Measurements from ENCODE around the gene MOB3B. TPM values are rescaled to one million over a fixed set of nuclear protein-coding genes. Genes with fewer than 3 reads are reported as not detected.

Gene MOB3B
- total RNA-seq, 1 donor from 2014 or later, result 1.1 TPM

DNA sequence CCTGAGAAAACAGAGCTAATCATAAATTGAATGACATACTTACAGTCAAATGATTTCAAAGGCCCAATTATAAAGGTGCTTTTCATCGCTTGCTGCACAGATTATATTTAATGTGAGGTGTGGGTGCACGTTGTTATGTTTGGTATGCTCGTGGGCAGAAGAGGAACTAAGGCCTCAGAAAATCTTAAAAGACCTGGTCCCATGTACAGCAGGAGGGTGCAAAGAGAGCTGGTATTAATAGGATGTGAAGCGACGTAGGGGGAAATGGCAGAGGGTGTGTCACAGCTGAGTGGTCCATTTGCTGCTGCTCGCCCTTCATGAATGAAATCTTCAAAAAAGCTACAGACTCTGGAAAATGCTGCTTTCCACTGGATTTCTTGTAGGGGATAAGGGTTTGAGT lies 46.0 kb downstream of the MOB3B start:
- Histone ChIP-seq H3K4me3 (ENCODE audit: low read depth, low read length) (no peak overlapping the region), H3K36me3 (ENCODE audit: control insufficient read depth, insufficient read depth, low read length) (no peaks in the 10 kb centered on the region), H3K27me3 (ENCODE audit: control insufficient read depth, insufficient read depth, low read length) (no peaks in the 10 kb centered on the region)
- no peak for DNase-seq (ENCODE audit: low read depth)
- TF ChIP-seq, protein P1, sequence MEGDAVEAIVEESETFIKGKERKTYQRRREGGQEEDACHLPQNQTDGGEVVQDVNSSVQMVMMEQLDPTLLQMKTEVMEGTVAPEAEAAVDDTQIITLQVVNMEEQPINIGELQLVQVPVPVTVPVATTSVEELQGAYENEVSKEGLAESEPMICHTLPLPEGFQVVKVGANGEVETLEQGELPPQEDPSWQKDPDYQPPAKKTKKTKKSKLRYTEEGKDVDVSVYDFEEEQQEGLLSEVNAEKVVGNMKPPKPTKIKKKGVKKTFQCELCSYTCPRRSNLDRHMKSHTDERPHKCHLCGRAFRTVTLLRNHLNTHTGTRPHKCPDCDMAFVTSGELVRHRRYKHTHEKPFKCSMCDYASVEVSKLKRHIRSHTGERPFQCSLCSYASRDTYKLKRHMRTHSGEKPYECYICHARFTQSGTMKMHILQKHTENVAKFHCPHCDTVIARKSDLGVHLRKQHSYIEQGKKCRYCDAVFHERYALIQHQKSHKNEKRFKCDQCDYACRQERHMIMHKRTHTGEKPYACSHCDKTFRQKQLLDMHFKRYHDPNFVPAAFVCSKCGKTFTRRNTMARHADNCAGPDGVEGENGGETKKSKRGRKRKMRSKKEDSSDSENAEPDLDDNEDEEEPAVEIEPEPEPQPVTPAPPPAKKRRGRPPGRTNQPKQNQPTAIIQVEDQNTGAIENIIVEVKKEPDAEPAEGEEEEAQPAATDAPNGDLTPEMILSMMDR (IDR thresholded peaks at IDR 0.05; ENCODE audit: insufficient read depth, low read length, severe bottlenecking), result no peak
- no peak for FAIRE-seq

DNA sequence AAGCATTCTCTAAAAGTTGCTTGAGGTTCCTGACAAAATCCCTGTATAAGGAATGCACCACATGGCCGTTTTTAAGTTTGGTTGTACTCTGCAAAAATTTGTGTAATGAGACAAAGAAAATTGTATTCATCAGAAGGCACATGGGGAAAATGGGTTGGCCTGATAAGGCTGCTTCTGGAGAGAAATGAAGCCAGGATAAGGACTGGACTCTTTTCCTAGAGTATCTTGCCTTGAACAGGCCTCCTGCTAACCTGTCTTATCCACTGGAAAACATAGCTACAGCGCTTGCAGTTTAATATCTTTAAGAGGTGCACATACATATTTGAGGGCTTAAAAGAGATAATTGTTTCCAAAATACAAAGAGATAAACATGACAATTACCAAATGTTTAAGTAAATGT lies 46.9 kb downstream of the MOB3B start:
- FAIRE-seq, result no peak
- TF ChIP-seq, protein P1 (IDR thresholded peaks at IDR 0.05; ENCODE audit: insufficient read depth, low read length, severe bottlenecking), result no peak
- Histone ChIP-seq H3K27me3 (ENCODE audit: control insufficient read depth, insufficient read depth, low read length) (no peaks in the 10 kb centered on the region), H3K4me3 (ENCODE audit: low read depth, low read length) (no peak overlapping the region), H3K36me3 (ENCODE audit: control insufficient read depth, insufficient read depth, low read length) (no peaks in the 10 kb centered on the region)
- DNase-seq (ENCODE audit: low read depth), result no peak

DNA sequence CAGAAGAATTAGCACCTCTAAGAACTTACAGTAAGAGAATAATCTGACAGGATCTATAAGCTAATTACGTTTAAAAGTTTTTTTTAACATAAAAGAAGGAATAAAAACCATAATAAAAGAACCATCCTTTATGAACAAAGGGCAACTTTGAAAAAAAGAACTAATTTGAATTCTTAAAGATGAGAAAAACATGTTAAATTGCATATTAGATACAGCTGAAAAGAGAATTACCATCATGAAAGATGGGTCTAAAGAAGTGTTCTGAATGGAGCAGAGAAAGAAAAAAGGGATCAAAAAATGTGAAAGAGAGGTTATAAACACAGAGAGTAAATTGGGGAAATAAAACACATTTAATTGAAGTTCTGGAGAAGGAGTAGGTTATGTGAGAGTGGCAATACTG lies 51.3 kb downstream of the MOB3B start:
- DNase-seq (ENCODE audit: low read depth), result no peak
- Histone ChIP-seq H3K4me3 (ENCODE audit: low read depth, low read length) (no peak overlapping the region), H3K36me3 (ENCODE audit: control insufficient read depth, insufficient read depth, low read length) (peaks cover 1% of the 10 kb centered on the region), H3K27me3 (ENCODE audit: control insufficient read depth, insufficient read depth, low read length) (no peaks in the 10 kb centered on the region)
- no peak for FAIRE-seq
- TF ChIP-seq, protein P1 (IDR thresholded peaks at IDR 0.05; ENCODE audit: insufficient read depth, low read length, severe bottlenecking), result no peak

- H3K27me3 ChIP-seq (ENCODE audit: control insufficient read depth, insufficient read depth, low read length), result no peaks in the 10 kb centered on the region
- H3K36me3 ChIP-seq (ENCODE audit: control insufficient read depth, insufficient read depth, low read length), result peaks cover 1% of the 10 kb centered on the region
- DNase-seq (ENCODE audit: low read depth) (no peak), FAIRE-seq (no peak)
- no peak overlapping the region for H3K4me3 ChIP-seq (ENCODE audit: low read depth, low read length)
- TF ChIP-seq, protein P1 (IDR thresholded peaks at IDR 0.05; ENCODE audit: insufficient read depth, low read length, severe bottlenecking), result no peak
Measured at GRCh38 chr9:27476870-27477515, 52.6 kb downstream of the MOB3B start.

DNA sequence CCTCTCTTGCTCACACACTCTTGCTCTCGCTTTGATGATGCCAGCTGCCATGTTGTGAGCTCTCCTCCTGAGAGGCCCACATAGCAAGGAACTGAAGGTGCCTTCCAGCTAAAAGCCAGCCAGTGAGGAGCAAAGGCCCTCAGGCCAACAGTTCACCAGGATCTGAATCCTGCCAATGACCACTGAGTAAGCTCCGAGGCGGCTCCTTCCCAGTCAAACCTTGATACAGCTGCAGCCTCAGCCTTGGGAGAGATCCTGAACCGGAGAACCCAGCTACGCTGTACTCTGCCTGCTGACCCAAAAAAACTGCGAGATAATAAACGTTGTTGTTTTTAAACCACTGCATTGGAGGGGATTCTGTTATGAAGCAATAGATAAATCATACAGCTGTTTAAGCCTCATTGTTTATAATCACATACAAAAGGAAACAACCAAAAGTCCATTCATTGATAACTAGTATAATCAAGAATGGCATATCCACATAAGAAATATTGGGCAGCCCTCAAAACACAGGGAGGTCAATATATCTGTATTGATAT lies 54.5 kb downstream of the MOB3B start:
- TF ChIP-seq, protein P1 (IDR thresholded peaks at IDR 0.05; ENCODE audit: insufficient read depth, low read length, severe bottlenecking), result no peak
- DNase-seq (ENCODE audit: low read depth) (no peak), FAIRE-seq (no peak)
- peaks cover 1% of the 10 kb centered on the region for H3K36me3 ChIP-seq (ENCODE audit: control insufficient read depth, insufficient read depth, low read length)
- H3K4me3 ChIP-seq (ENCODE audit: low read depth, low read length), result no peak overlapping the region
- no peaks in the 10 kb centered on the region for H3K27me3 ChIP-seq (ENCODE audit: control insufficient read depth, insufficient read depth, low read length)

DNA sequence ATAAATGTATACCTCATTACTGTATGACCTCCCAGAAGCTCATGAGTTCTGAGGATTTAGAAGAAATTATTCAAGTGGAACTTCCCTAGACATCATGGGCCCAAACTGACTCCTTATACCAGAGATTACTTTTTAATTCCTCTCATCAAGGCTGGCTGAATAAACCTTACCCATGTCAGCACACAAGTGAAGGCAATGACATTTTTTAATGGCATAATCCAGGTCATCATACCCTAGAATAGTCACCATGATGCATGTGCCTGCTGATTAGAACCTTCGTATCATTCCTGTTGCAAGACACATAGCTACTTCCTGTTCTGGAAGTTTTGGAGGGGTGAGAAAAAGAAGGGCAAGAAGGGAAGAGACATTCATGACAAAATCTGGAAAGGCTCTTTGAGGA lies 55.3 kb downstream of the MOB3B start:
- Histone ChIP-seq H3K4me3 (ENCODE audit: low read depth, low read length) (no peak overlapping the region), H3K27me3 (ENCODE audit: control insufficient read depth, insufficient read depth, low read length) (no peaks in the 10 kb centered on the region), H3K36me3 (ENCODE audit: control insufficient read depth, insufficient read depth, low read length) (peaks cover 1% of the 10 kb centered on the region)
- FAIRE-seq (no peak), DNase-seq (ENCODE audit: low read depth) (no peak)
- TF ChIP-seq, protein P1 (IDR thresholded peaks at IDR 0.05; ENCODE audit: insufficient read depth, low read length, severe bottlenecking), result no peak

Data from bronchial epithelial cell (primary cell).